H7 (cell line): Measurements from ENCODE around the gene ATAD3B. TPM values are rescaled to one million over a fixed set of nuclear protein-coding genes. Genes with fewer than 3 reads are reported as not detected.
"Not testable (repeated sequence)": the region's sequence is repeated elsewhere in the genome, so short reads cannot be mapped to it uniquely, and the experiment has no call there.

Experiments used
- DNase-seq: peaks from one replicate; pipeline ENCODE4 v3.0.0; 2012
- H3K27me3 ChIP-seq: 2 replicates; pipeline ENCODE4 v1.6.0; 2011; ENCODE audit warnings: mild to moderate bottlenecking, low read length; ENCODE audit not compliant: control insufficient read depth, insufficient read depth
- H3K36me3 ChIP-seq: replicated peaks from 2 replicates; pipeline ENCODE4 v1.5.1; 2011; ENCODE audit warnings: low read length; ENCODE audit not compliant: control insufficient read depth, insufficient read depth
- H3K4me3 ChIP-seq: 2 replicates; pipeline ENCODE4 v1.5.1; 2011; ENCODE audit warnings: low read depth, mild to moderate bottlenecking, control low read depth, low read length, moderate library complexity; ENCODE audit not compliant: insufficient read depth
- total RNA-seq: library from RNA; depleted of rRNA; stranded (reverse); fragments of >200 nt; shearing (Covaris generic); gene quantifications from 2 replicates; pipeline ENCODE4 v1.2.3, GENCODE V29; 2014; rRNA removed

ATAD3B gene
- 43.5 and 44.1 TPM in 2 replicates for total RNA-seq

DNA sequence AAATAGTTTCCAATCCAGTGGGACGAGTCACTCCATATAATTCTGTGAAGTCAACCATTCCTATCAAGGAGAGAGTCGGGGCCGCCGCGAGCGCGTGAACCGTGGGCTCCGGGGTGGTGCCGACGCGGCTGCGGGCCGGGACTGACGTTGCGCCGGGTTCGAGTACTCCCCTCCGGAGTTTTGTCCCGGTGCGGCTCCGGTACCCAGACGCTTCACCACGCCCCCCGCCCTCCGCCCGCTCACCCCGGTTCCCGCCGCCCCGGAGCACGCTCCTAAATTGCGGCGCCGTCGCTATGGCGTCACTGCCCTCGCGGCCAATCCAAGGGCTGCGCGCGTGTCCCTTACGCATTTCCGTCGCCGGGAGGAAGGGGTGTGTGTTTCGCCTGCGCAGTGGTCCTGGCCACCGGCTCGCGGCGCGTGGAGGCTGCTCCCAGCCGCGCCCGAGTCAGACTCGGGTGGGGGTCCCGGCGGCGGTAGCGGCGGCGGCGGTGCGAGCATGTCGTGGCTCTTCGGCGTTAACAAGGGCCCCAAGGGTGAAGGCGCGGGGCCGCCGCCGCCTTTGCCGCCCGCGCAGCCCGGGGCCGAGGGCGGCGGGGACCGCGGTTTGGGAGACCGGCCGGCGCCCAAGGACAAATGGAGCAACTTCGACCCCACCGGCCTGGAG is at the start of gene ATAD3B:
Gene ATAD3B, plus strand, starts transcription at position 377 of the 664 bp plus-strand sequence. Its CDS starts 120 bp downstream, at position 497.
- no peaks in the 10 kb centered on the region for H3K36me3 ChIP-seq
- peak within 1 kb of the TSS; percentile 71 for H3K4me3 ChIP-seq
- H3K27me3 ChIP-seq, result no peaks in the 10 kb centered on the region
- DNase-seq, result peak; percentile 95

DNA sequence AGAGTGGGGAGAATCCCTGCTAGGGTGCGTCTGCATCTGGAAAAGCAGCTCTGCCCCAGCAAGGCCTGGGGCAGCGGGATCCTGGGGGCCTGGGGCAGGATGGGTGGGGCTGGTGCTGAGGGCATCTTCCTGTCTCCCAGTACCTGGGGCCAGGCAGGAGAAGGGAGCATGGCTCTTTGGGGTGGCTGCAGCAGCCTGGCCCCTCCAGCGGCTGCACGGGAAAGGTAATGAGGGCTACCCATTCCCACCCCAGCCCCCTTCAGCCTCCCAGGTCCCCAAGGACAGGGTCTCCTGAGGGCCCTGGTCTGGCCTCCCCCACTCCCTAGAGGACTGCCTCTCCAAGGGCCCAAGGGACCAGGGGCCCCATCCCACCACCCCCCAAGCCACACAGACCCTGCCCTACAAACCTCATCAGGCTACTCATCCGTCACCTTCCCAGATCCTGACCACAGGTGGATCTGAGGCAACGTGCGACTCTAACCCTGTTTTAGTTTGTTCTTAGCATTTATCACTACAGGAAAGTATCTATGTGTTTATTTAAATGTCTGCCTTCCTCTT is 49.6 kb upstream of the ATAD3B start:
- no peaks in the 10 kb centered on the region for H3K36me3 ChIP-seq
- no peak overlapping the region for H3K4me3 ChIP-seq
- H3K27me3 ChIP-seq, result no peaks in the 10 kb centered on the region
- DNase-seq, result peak; percentile 69

DNA sequence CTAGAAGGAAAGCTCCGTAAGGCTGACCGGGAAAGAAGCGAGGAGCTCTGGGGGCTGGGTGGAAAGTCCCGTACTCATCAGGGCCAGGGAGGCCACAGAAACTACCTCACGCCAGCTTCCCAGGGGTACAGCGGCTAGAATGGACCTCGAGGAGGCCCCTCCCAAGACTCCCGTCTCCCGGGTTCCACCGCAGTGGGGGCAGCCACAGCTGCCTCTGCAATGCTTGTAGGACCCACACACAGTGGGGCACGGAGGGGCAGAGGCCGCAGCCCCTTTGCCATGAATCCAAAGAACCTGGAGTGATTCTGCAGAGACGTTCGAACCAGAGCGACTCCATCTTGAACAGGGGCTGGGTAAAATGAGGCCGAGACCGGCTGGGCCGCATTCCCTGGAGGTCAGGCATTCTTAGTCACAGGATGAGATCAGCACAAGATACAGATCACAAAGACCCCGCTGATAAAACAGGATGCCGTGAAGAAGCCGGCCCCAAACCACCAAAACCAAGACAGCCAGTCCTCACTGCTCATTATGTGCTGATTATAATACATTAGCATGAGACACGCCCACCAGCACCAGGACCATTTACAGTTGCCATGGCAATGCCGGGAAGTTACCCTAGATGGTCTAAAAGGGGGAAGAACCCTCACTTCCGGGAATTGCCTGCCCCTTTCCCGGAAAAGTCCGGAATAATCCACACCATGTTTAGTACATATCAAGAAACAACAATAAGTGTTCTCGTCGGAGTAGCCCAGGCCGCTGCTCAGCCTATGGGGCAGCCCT is 48.9 kb upstream of the ATAD3B start:
- DNase-seq, result peak; percentile 60
- Histone ChIP-seq H3K27me3 (no peaks in the 10 kb centered on the region), H3K4me3 (no peak overlapping the region), H3K36me3 (no peaks in the 10 kb centered on the region)

DNA sequence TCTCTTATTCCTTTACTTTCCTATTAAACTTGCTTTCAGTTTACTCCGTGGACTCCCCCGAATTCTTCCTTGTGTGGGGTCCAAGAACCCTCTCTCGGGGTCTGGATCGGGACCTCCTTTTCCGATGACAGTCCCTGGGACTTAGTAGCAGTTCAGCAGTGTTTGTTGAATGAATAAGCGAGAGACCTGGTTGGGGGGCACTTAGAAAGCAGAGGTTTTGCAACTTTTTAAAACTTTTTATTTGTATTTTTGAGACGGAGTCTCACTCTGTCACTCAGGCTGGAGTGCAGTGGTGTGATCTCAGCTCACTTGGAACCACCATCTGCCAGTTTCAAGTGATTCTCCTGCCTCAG is 48.3 kb upstream of the ATAD3B start:
- no peak for DNase-seq
- H3K36me3 ChIP-seq, result no peaks in the 10 kb centered on the region
- no peak overlapping the region for H3K4me3 ChIP-seq
- H3K27me3 ChIP-seq, result no peaks in the 10 kb centered on the region

DNA sequence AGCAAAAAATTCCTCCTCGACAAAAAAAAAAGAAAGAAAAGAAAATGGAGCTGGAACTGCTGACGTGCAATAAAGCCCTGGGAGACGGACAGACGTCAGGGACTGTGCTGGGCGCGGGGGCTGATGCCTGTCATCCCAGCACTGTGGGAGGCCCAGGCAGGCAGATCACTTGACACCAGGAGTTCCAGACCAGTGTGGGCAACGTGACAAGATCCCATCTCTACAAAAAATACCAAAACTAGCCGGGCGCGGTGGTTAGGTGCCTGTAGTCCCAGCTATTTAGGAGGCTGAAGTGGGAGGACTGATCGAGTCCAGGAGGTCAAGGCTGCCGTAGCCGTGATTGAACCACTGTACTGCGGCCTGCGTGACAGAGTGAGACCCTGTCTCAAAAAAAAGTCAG is 46.9 kb upstream of the ATAD3B start:
- peak; percentile 16 for DNase-seq
- H3K4me3 ChIP-seq, result no peak overlapping the region
- no peaks in the 10 kb centered on the region for H3K27me3 ChIP-seq
- H3K36me3 ChIP-seq, result no peaks in the 10 kb centered on the region

- no peaks in the 10 kb centered on the region for H3K27me3 ChIP-seq
- H3K4me3 ChIP-seq, result no peak overlapping the region
- no peaks in the 10 kb centered on the region for H3K36me3 ChIP-seq
- no peak for DNase-seq
Measured at GRCh38 chr1:1425426-1425752, 46.2 kb upstream of the ATAD3B start.

- DNase-seq, result peak; percentile 92
- Histone ChIP-seq H3K36me3 (no peaks in the 10 kb centered on the region), H3K4me3 (peak overlapping the region; percentile 5; the same call in 1 of the 2 replicates), H3K27me3 (no peaks in the 10 kb centered on the region)
Measured at GRCh38 chr1:1425753-1426495, 45.6 kb upstream of the ATAD3B start.

DNA sequence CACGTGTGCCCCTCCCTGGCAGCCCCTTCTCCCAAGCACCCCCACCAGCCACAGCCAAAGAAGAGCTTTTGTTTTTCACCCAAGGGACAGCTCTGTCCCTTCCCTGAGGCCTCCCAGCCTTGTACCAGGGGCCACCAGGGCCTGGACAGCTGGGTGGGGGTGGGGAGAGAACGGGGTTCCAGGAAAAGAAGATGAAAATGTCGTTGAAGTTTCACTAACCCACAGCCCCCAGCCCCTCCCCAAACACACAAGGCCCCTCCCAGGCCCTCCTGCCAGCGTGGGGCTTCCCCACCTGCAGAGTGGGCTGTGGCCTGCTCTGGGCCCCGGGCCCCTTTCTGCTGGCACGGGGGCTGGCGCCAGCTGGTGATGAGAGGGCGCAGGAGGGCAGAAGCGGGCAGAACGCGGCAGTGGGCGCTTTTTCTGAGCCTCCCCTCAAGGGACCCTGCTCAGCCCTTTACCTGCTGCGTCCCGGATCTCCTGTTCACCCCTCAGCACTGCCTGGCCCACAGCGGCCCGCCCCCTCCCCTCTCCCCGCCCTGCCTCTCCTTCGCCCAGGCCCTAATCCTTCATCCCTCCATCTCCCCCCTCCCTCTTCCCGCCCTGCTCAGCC is 45.0 kb upstream of the ATAD3B start:
- peak overlapping the region; percentile 23; the same call in 1 of the 2 replicates for H3K4me3 ChIP-seq
- H3K27me3 ChIP-seq, result no peaks in the 10 kb centered on the region
- DNase-seq, result peak; percentile 94
- no peaks in the 10 kb centered on the region for H3K36me3 ChIP-seq

DNA sequence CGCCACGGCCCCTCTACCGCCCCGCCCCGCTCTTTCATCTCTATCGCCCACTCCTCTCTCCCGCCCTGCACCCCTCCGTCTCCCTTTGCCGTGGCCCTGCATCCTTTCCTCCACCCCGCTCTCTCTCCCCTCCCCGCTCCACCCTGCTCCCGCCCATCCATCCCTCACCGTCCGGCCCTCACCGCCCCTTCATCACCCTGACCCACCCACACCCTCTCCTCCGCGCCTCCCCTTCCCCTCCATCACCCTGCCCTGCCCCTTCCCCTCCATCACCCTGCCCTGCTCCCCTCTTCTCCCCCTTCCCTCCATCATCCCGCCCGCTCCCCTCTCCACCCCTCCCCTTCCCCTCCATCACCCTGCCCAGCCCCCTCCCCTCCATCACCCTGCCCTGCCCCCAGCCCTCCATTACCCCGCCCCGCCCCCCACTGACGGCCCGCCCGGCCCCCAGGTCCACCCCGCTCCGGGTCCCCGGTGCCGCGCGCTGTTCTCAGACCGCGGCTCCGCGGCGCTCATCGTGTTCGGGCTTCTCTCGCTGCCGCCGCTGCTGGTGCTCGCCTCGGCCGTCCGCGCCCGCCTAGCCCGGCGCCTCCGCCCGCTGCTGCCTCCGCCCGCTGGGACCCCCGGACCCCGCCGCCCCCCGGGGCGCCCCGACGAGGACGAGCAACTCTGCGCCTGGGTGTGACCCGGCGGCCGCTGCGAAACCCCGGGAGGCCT is 44.3 kb upstream of the ATAD3B start:
- Histone ChIP-seq H3K27me3 (no peaks in the 10 kb centered on the region), H3K36me3 (no peaks in the 10 kb centered on the region), H3K4me3 (peak overlapping the region; percentile 48)
- peak; percentile 96 for DNase-seq

DNA sequence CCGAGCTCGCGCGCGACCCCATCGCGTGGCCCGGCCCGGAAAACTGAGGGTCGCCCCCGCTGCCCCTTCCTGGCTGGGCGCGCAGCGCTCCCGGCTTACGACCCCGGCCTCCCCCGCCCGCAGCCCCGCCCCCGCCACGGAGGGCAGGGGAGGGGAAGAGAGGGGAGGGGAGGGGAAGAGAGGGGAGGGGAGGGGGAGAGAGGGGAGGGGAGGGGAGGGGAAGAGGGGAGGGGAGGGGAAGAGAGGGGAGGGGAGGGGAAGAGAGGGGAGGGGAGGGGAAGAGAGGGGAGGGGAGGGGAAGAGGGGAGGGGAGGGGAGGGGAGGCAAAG is 43.8 kb upstream of the ATAD3B start:
- H3K4me3 ChIP-seq, result peak overlapping the region; percentile 48

GRCh38 chr1:1428174-1428573 is 43.4 kb upstream of the ATAD3B start:
- no peaks in the 10 kb centered on the region for H3K36me3 ChIP-seq
- H3K27me3 ChIP-seq, result no peaks in the 10 kb centered on the region
- no peak overlapping the region for H3K4me3 ChIP-seq
- peak; percentile 52 for DNase-seq

More for the DNA sequence above, 43.8 kb upstream of the ATAD3B start:
- Histone ChIP-seq H3K36me3 (no peaks in the 10 kb centered on the region), H3K27me3 (no peaks in the 10 kb centered on the region)
- peak; percentile 84 for DNase-seq

GRCh38 chr1:1428967-1429366 is 42.6 kb upstream of the ATAD3B start:
- not testable (repeated sequence) for H3K36me3 ChIP-seq, H3K4me3 ChIP-seq, H3K27me3 ChIP-seq, DNase-seq

DNA sequence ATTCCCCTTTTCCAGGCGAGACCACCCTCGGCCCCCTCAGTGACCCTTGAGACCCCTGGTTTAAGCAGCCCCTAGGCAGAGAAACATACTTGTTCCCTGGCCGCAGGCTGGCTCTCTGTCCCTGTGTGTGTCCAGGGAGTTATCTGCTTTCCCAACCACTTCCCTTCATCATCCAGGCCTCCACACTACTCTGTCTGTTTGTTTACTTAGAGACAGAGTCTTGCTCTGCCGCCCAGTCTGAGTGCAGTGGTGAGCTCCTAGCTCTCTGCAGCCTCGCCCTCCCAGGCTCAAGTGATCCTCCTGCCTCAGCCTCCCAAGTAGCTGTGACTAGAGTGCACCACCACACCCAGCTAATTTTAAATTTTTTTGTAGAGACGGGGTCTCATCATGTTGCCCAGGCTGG is 41.9 kb upstream of the ATAD3B start:
- no peaks in the 10 kb centered on the region for H3K27me3 ChIP-seq
- H3K4me3 ChIP-seq, result no peak overlapping the region
- no peaks in the 10 kb centered on the region for H3K36me3 ChIP-seq
- peak; percentile 34 for DNase-seq
